Measurements from ENCODE around the gene NID2. TPM values are rescaled to one million over a fixed set of nuclear protein-coding genes. Genes with fewer than 3 reads are reported as not detected.

The NID2 gene
- total and polyA plus RNA-seq, 9 of the 15 experiments (the other 6 are each of a cell fraction or from before 2014, with no cell fraction given), result 0.04 to 0.45 (median 0.16) TPM; not detected in 3

DNA sequence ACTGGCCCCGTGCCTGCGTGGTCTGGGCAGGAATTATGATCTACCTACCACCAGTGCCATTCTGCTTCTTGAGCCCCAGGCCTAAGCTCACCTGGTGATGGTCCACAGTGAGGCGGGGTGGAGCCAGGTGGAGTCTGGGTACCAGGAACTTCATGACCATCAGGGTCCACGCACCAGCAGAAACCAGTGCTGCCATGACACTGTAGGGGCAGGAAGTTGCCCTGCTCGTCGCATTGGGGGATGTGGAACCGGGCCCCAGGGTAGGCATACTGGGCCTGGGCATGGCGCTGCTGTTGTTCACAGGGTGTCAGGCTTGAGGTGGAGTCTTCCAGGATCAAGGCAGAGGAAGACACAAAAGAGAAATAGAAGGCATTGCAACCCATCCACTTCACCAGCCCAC lies 49.9 kb downstream of the NID2 start:
- no peak overlapping the region for H3K4me3 ChIP-seq
- H3K9ac ChIP-seq (ENCODE audit: insufficient read depth in 1 of 2, low read depth in 2 of 2, low read length in 2 of 2), result no peak overlapping the region
- no peaks in the 10 kb centered on the region for H3K27me3 ChIP-seq (ENCODE audit: control insufficient read depth in 2 of 2, insufficient read depth in 2 of 2, low read length in 2 of 2)
- no peak overlapping the region for H3K27ac ChIP-seq (ENCODE audit: extremely low read depth, low read depth, low read length)
- H2AFZ ChIP-seq (ENCODE audit: low read depth, low read length), result no peak overlapping the region
- TF ChIP-seq ZNF165 (CRISPR knock-in tag; IDR thresholded peaks at IDR 0.05; ENCODE audit: borderline replicate concordance) (no peak), MXI1 (IDR thresholded peaks at IDR 0.05; ENCODE audit: low read depth, low read length) (no peak), ZNF316 (IDR thresholded peaks at IDR 0.05) (no peak), YBX1 (IDR thresholded peaks at IDR 0.05) (no peak), SMARCE1 (IDR thresholded peaks at IDR 0.05) (no peak), KLF13 (tag; IDR thresholded peaks at IDR 0.05; ENCODE audit: borderline replicate concordance, low read depth) (no peak), ZZZ3 (IDR thresholded peaks at IDR 0.05) (no peak), MTA3 (IDR thresholded peaks at IDR 0.05; ENCODE audit: borderline replicate concordance) (no peak), ZEB2 (IDR thresholded peaks at IDR 0.05) (no peak), TCFL5 (CRISPR knock-in tag; conservative IDR thresholded peaks at IDR 0.05) (no peak), ZNF589 (CRISPR knock-in tag; IDR thresholded peaks at IDR 0.05; ENCODE audit: low read depth) (no peak), LEF1 (IDR thresholded peaks at IDR 0.05) (no peak), ZNF41 (CRISPR knock-in tag; conservative IDR thresholded peaks at IDR 0.05) (no peak), SLC30A9 (CRISPR knock-in tag; IDR thresholded peaks at IDR 0.05) (no peak), ZNF408 (CRISPR knock-in tag; IDR thresholded peaks at IDR 0.05; ENCODE audit: low read depth) (no peak), ZC3H8 (IDR thresholded peaks at IDR 0.05) (no peak), CXXC5 (CRISPR knock-in tag; IDR thresholded peaks at IDR 0.05) (no peak), NFIX (CRISPR knock-in tag; IDR thresholded peaks at IDR 0.05; ENCODE audit: low read depth) (no peak)
- TF ChIP-seq, protein P1, sequence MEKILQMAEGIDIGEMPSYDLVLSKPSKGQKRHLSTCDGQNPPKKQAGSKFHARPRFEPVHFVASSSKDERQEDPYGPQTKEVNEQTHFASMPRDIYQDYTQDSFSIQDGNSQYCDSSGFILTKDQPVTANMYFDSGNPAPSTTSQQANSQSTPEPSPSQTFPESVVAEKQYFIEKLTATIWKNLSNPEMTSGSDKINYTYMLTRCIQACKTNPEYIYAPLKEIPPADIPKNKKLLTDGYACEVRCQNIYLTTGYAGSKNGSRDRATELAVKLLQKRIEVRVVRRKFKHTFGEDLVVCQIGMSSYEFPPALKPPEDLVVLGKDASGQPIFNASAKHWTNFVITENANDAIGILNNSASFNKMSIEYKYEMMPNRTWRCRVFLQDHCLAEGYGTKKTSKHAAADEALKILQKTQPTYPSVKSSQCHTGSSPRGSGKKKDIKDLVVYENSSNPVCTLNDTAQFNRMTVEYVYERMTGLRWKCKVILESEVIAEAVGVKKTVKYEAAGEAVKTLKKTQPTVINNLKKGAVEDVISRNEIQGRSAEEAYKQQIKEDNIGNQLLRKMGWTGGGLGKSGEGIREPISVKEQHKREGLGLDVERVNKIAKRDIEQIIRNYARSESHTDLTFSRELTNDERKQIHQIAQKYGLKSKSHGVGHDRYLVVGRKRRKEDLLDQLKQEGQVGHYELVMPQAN (IDR thresholded peaks at IDR 0.05; ENCODE audit: borderline replicate concordance), result no peak
- TF ChIP-seq, protein P2, sequence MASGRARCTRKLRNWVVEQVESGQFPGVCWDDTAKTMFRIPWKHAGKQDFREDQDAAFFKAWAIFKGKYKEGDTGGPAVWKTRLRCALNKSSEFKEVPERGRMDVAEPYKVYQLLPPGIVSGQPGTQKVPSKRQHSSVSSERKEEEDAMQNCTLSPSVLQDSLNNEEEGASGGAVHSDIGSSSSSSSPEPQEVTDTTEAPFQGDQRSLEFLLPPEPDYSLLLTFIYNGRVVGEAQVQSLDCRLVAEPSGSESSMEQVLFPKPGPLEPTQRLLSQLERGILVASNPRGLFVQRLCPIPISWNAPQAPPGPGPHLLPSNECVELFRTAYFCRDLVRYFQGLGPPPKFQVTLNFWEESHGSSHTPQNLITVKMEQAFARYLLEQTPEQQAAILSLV (tag; IDR thresholded peaks at IDR 0.05), result no peak
- in situ Hi-C loops (cut with MboI), result no loop called here
- no peaks in the 10 kb centered on the region for H4K20me1 ChIP-seq (replicated peaks; ENCODE audit: control insufficient read depth, insufficient read depth, low read length)
- no peak overlapping the region for H3K4me2 ChIP-seq (ENCODE audit: insufficient read depth, low read length)
- ATAC-seq (no peak), DNase-seq (ENCODE audit: extremely low read depth in 1 of 4, low spot score in 3 of 4) (no peak), FAIRE-seq (no peak)
- no TSS peak for BruUV-seq (replicated peaks)
- intact Hi-C loops (cut with micrococcal nuclease), result no loop called here
- no peaks in the 10 kb centered on the region for H3K36me3 ChIP-seq (ENCODE audit: control insufficient read depth, insufficient read depth, low read length)
- no peaks in the 10 kb centered on the region for H3K9me3 ChIP-seq (replicated peaks; ENCODE audit: control insufficient read depth, insufficient read depth, low read depth, low read length)
- ChIA-PET POLR2A (interaction anchor here (0.8 to 1.1 kb wide), 2 partner anchors 12 to 20 kb away, joined by 3 read pairs; no protein-coding TSS in a partner anchor), CTCF (ENCODE audit: low intra/inter-chr PET ratio) (no interaction called here)
- WGBS (ENCODE audit: insufficient coverage, low coverage, missing lambda C conversion rate), result 63% methylated on average over 4 of the region's 8 CpGs
- no peaks in the 10 kb centered on the region for H3K79me2 ChIP-seq (ENCODE audit: control insufficient read depth, insufficient read depth, low read length)
- H3K4me1 ChIP-seq (replicated peaks in 1 of 2; ENCODE audit: control insufficient read depth in 2 of 2, insufficient read depth in 2 of 2, low read length in 2 of 2), result peaks cover 0 to 12% of the 10 kb centered on the region in 2 experiments; a peak in 3 of 5 replicates
- H3K9me1 ChIP-seq (ENCODE audit: control insufficient read depth, insufficient read depth, low read length), result no peaks in the 10 kb centered on the region

Data from K562 (cell line).